ENCODE measurements around the gene MAPK10.

DNA sequence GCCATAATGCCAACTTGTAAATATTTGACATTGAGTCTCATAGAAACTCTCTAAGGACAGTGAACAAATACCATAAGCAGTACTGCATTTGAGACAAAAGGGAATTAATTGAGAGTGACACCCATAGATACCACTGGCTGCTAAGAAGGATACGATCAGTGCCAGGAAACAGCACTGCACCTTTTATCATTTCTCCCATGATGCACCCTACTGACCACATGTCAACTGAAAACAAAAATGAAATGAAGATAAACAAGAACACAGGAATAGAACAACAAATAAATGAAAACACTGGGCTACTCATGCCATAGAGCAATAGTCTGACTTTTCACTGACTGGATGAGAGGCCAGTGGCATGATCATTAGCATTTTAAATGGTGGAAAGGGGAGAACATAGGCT, 270.8 kb downstream of the MAPK10 start:
- TF ChIP-seq POLR2A (IDR thresholded peaks at IDR 0.05; ENCODE audit: low read depth): no peak
- TF ChIP-seq, protein P1, sequence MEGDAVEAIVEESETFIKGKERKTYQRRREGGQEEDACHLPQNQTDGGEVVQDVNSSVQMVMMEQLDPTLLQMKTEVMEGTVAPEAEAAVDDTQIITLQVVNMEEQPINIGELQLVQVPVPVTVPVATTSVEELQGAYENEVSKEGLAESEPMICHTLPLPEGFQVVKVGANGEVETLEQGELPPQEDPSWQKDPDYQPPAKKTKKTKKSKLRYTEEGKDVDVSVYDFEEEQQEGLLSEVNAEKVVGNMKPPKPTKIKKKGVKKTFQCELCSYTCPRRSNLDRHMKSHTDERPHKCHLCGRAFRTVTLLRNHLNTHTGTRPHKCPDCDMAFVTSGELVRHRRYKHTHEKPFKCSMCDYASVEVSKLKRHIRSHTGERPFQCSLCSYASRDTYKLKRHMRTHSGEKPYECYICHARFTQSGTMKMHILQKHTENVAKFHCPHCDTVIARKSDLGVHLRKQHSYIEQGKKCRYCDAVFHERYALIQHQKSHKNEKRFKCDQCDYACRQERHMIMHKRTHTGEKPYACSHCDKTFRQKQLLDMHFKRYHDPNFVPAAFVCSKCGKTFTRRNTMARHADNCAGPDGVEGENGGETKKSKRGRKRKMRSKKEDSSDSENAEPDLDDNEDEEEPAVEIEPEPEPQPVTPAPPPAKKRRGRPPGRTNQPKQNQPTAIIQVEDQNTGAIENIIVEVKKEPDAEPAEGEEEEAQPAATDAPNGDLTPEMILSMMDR (IDR thresholded peaks at IDR 0.05): no peak
- no peak for TF ChIP-seq POLR2AphosphoS5 (IDR thresholded peaks at IDR 0.05)
- no peak for TF ChIP-seq EP300 (IDR thresholded peaks at IDR 0.05)
